Nephron progenitor cell (in vitro differentiated cells): ENCODE results near the gene RSRC1.

Source experiments
- DNase-seq: peaks from one replicate; pipeline ENCODE4 v3.0.0; 2021
- H3K27ac Mint-ChIP-seq: 2 replicates; pipeline ENCODE4 v1.8.0; 2021; ENCODE audit warnings: mild to moderate bottlenecking, moderate library complexity, mixed read lengths
- H3K27me3 Mint-ChIP-seq: 2 replicates; pipeline ENCODE4 v1.8.0; 2021; ENCODE audit warnings: mild to moderate bottlenecking, low read depth, mixed read lengths; ENCODE audit not compliant: poor library complexity
- H3K36me3 Mint-ChIP-seq: 2 replicates; pipeline ENCODE4 v1.8.0; 2021; ENCODE audit warnings: low read depth, mixed read lengths
- H3K4me1 Mint-ChIP-seq: 2 replicates; pipeline ENCODE4 v1.8.0; 2021; ENCODE audit warnings: mixed read lengths
- H3K4me3 Mint-ChIP-seq: 2 replicates; pipeline ENCODE4 v1.8.0; 2021; ENCODE audit warnings: mild to moderate bottlenecking, moderate library complexity, mixed read lengths
- H3K9me3 Mint-ChIP-seq: 2 replicates; pipeline ENCODE4 v1.8.0; 2021; ENCODE audit warnings: mild to moderate bottlenecking, moderate library complexity, mixed read lengths
- TF ChIP-seq, protein P1 (sequence below): fragments of 200-600 bp; sonication (generic); IDR thresholded peaks from 2 replicates; pipeline ENCODE4 v1.5.0; 2021; ENCODE audit warnings: antibody characterized with exemption

RSRC1 gene

DNA sequence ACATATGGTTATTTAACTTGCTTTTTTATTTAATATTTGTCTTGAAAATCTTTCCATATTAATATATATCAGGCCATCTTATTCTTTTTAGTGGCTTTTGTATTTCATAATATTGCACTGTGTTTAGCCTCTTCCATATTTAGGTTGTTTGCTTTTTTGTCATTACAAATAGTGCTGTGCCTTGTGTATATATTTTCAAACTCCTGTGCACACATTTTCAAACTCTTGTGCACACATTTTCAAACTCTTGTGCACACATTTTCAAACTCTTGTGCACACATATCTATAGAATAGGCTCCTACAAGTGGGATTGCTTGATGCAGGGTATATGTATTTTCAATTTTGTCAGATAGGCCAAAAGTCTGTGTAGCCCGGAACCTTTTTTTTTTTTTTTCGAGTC lies 343.1 kb downstream of the RSRC1 start:
- Mint-ChIP-seq H3K4me3 (no peak overlapping the region), H3K27ac (no peak overlapping the region), H3K9me3 (no peaks in the 10 kb centered on the region), H3K36me3 (no peaks in the 10 kb centered on the region), H3K4me1 (peaks cover 4% of the 10 kb centered on the region), H3K27me3 (no peaks in the 10 kb centered on the region)
- TF ChIP-seq, protein P1, sequence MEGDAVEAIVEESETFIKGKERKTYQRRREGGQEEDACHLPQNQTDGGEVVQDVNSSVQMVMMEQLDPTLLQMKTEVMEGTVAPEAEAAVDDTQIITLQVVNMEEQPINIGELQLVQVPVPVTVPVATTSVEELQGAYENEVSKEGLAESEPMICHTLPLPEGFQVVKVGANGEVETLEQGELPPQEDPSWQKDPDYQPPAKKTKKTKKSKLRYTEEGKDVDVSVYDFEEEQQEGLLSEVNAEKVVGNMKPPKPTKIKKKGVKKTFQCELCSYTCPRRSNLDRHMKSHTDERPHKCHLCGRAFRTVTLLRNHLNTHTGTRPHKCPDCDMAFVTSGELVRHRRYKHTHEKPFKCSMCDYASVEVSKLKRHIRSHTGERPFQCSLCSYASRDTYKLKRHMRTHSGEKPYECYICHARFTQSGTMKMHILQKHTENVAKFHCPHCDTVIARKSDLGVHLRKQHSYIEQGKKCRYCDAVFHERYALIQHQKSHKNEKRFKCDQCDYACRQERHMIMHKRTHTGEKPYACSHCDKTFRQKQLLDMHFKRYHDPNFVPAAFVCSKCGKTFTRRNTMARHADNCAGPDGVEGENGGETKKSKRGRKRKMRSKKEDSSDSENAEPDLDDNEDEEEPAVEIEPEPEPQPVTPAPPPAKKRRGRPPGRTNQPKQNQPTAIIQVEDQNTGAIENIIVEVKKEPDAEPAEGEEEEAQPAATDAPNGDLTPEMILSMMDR = no peak
- no peak for DNase-seq

GRCh38 chr3:158453865-158454264 lies 344.0 kb downstream of the RSRC1 start:
- no peak for DNase-seq
- no peaks in the 10 kb centered on the region for H3K36me3 Mint-ChIP-seq
- TF ChIP-seq, protein P1 = no peak
- no peaks in the 10 kb centered on the region for H3K9me3 Mint-ChIP-seq
- no peak overlapping the region for H3K4me3 Mint-ChIP-seq
- H3K4me1 Mint-ChIP-seq = peaks cover 10% of the 10 kb centered on the region
- no peaks in the 10 kb centered on the region for H3K27me3 Mint-ChIP-seq
- no peak overlapping the region for H3K27ac Mint-ChIP-seq

DNA sequence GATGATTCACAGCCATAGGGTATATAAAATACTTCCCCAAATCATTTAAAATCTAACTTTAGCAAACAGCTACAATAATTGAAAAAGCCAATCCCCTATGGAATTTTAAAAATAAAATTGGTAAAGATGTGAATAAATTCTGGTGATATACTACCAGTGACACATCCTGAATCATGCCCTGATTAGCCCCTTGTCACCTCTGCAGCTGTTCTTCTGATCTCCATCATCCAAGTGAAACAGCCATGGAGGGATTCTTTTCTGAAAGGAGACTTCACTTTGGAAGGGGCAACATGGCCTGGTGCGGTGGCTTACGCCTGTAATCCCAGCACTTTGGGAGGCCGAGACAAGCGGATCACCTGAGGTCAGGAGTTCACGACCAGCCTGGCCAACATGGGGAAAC lies 345.5 kb downstream of the RSRC1 start:
- no peak overlapping the region for H3K4me3 Mint-ChIP-seq
- no peak overlapping the region for H3K27ac Mint-ChIP-seq
- DNase-seq = no peak
- no peaks in the 10 kb centered on the region for H3K9me3 Mint-ChIP-seq
- peaks cover 10% of the 10 kb centered on the region for H3K4me1 Mint-ChIP-seq
- H3K36me3 Mint-ChIP-seq = no peaks in the 10 kb centered on the region
- no peaks in the 10 kb centered on the region for H3K27me3 Mint-ChIP-seq
- TF ChIP-seq, protein P1 = no peak

- H3K9me3 Mint-ChIP-seq = no peaks in the 10 kb centered on the region
- H3K4me1 Mint-ChIP-seq = peaks cover 10% of the 10 kb centered on the region
- H3K27me3 Mint-ChIP-seq = no peaks in the 10 kb centered on the region
- H3K36me3 Mint-ChIP-seq = no peaks in the 10 kb centered on the region
- no peak for DNase-seq
- H3K4me3 Mint-ChIP-seq = no peak overlapping the region
- TF ChIP-seq, protein P1 = no peak
- H3K27ac Mint-ChIP-seq = no peak overlapping the region
These were observed 346.2 kb downstream of the RSRC1 start for GRCh38 chr3:158456114-158456513.

DNA sequence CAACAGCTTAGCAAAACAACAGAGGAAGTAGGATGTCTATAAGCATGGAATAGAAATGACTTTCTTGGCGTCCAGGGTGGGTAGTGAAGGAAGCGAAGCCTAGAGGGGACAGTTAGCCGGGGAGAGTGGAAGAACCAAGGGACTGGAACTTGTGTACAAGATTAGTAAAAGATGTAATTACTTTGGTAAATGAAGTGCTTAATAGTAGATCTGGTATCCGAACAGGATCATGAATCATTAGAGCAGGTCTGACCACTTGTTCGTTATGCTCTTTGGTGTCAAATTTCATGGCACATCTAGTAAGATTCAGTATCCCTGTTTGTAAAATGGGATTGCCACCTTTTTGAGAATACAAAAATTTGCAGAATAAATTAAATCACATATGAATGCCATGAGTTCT lies 348.6 kb downstream of the RSRC1 start:
- no peak overlapping the region for H3K4me3 Mint-ChIP-seq
- H3K4me1 Mint-ChIP-seq = peaks cover 10% of the 10 kb centered on the region
- no peak overlapping the region for H3K27ac Mint-ChIP-seq
- DNase-seq = no peak
- TF ChIP-seq, protein P1 = no peak
- no peaks in the 10 kb centered on the region for H3K9me3 Mint-ChIP-seq
- H3K27me3 Mint-ChIP-seq = no peaks in the 10 kb centered on the region
- no peaks in the 10 kb centered on the region for H3K36me3 Mint-ChIP-seq

DNA sequence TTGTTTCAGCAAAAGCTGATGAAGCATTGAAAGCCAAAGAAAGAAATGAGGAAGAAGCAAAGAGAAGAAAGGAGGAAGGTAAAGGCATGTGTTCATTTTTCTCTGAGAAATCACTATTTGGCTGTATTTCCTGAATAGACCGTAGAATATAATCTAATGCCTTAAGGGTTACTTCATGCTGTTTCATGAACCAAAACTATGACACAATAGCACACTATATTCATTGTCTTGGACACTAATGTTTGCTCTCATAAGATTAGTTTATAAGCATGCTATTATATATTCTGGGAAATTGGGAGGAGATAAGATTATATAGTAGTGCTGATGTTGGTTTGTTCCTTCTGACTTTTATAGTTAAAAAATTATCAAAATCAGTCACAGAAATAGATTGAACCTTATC lies 351.0 kb downstream of the RSRC1 start:
- Mint-ChIP-seq H3K27me3 (no peaks in the 10 kb centered on the region), H3K36me3 (no peaks in the 10 kb centered on the region), H3K4me1 (peaks cover 10% of the 10 kb centered on the region), H3K4me3 (no peak overlapping the region), H3K9me3 (no peaks in the 10 kb centered on the region), H3K27ac (no peak overlapping the region)
- TF ChIP-seq, protein P1 = no peak
- no peak for DNase-seq
